ENCODE results near the gene RS1. TPM values are rescaled to one million over a fixed set of nuclear protein-coding genes. Genes with fewer than 3 reads are reported as not detected.

RS1 gene
- total and polyA plus RNA-seq, 2 of the 4 experiments (the other 2 are of a cell fraction): not detected

DNA sequence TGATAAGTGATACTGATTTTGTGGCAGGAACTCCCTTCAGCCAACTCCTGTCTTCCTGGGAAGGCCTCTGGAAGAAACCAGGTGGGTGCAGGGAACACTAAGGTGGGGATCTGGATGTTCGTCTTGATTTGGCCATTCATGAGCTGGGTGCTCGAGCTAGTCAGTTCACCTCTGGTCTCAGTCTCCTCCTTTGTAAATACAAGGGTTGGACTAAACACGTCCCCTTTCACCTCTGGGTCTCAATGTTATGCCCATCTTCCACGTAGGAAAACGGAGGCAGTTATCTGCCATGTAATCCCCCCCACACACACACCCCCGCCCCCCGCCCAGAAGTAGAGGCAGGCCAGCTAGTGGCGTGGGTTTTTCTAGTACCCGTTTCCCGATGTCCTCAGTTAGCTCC is 4.1 kb upstream of the RS1 start:
- Histone ChIP-seq H2AK5ac (ENCODE audit: low read depth, low read length) (no peak overlapping the region), H3K36me3 (ENCODE audit: control insufficient read depth, insufficient read depth, low read length) (no peaks in the 10 kb centered on the region), H3K9me1 (ENCODE audit: insufficient read depth, low read length) (no peaks in the 10 kb centered on the region), H3K18ac (ENCODE audit: low read depth, low read length) (no peak overlapping the region), H3K9ac (ENCODE audit: low read depth, low read length) (no peak overlapping the region), H3K23ac (ENCODE audit: low read depth, low read length) (no peak overlapping the region), H3K4me3 (ENCODE audit: insufficient read depth, low read depth, low read length) (no peak overlapping the region), H2BK20ac (ENCODE audit: low read depth, low read length) (no peak overlapping the region), H3K79me1 (ENCODE audit: low read depth in 1 of 2, low read length in 2 of 2) (no peaks in the 10 kb centered on the region), H4K91ac (ENCODE audit: insufficient read depth, low read depth, low read length) (no peak overlapping the region), H3K27me3 (ENCODE audit: control insufficient read depth, insufficient read depth, low read length) (no peaks in the 10 kb centered on the region), H4K20me1 (ENCODE audit: insufficient read depth, low read length) (no peaks in the 10 kb centered on the region), H3K56ac (ENCODE audit: extremely low read depth, insufficient read depth, low read length) (no peak overlapping the region), H3K27ac (ENCODE audit: insufficient read depth, low read length) (no peak overlapping the region), H2AK9ac (replicated peaks; ENCODE audit: low read depth, low read length, poor library complexity) (no peak overlapping the region), H3K4me1 (ENCODE audit: control insufficient read depth, insufficient read depth, low read length) (no peaks in the 10 kb centered on the region), H3K14ac (replicated peaks; ENCODE audit: low read depth, low read length) (no peak overlapping the region), H3K9me3 (ENCODE audit: control insufficient read depth, insufficient read depth, low read length) (no peaks in the 10 kb centered on the region), H4K8ac (ENCODE audit: low read depth in 2 of 2, low read length in 2 of 2) (no peak overlapping the region), H3K4me2 (ENCODE audit: low read depth, low read length) (no peak overlapping the region), H3K4ac (ENCODE audit: low read depth, low read length) (no peak overlapping the region), H4K5ac (ENCODE audit: low read depth, low read length) (no peak overlapping the region), H2BK15ac (ENCODE audit: low read depth, low read length) (no peak overlapping the region), H2BK120ac (ENCODE audit: low read depth, low read length) (no peak overlapping the region), H2AFZ (replicated peaks; ENCODE audit: low read length, poor library complexity) (no peak overlapping the region), H2BK5ac (ENCODE audit: low read depth, low read length, poor library complexity, severe bottlenecking) (no peak overlapping the region)
- intact Hi-C loops (cut with micrococcal nuclease): loop anchor here (5.0 kb wide), 1 partner anchor 211 kb away; no protein-coding TSS in a partner anchor
- TF ChIP-seq MXI1 (IDR thresholded peaks at IDR 0.05; ENCODE audit: borderline replicate concordance, low read depth, low read length) (no peak), MAFK (IDR thresholded peaks at IDR 0.05; ENCODE audit: low read depth, low read length) (no peak), RAD21 (IDR thresholded peaks at IDR 0.05; ENCODE audit: low read length) (no peak), SMC3 (IDR thresholded peaks at IDR 0.05; ENCODE audit: low read depth, low read length) (no peak), POLR2A (IDR thresholded peaks at IDR 0.05; ENCODE audit: low read depth, low read length) (no peak), RCOR1 (IDR thresholded peaks at IDR 0.05; ENCODE audit: insufficient replicate concordance, low read length) (no peak), FOS (IDR thresholded peaks at IDR 0.05; ENCODE audit: low read depth, low read length) (no peak), RFX5 (IDR thresholded peaks at IDR 0.05; ENCODE audit: low read depth, low read length) (no peak), BHLHE40 (IDR thresholded peaks at IDR 0.05; ENCODE audit: low read depth, low read length) (no peak)
- TF ChIP-seq, protein P1, sequence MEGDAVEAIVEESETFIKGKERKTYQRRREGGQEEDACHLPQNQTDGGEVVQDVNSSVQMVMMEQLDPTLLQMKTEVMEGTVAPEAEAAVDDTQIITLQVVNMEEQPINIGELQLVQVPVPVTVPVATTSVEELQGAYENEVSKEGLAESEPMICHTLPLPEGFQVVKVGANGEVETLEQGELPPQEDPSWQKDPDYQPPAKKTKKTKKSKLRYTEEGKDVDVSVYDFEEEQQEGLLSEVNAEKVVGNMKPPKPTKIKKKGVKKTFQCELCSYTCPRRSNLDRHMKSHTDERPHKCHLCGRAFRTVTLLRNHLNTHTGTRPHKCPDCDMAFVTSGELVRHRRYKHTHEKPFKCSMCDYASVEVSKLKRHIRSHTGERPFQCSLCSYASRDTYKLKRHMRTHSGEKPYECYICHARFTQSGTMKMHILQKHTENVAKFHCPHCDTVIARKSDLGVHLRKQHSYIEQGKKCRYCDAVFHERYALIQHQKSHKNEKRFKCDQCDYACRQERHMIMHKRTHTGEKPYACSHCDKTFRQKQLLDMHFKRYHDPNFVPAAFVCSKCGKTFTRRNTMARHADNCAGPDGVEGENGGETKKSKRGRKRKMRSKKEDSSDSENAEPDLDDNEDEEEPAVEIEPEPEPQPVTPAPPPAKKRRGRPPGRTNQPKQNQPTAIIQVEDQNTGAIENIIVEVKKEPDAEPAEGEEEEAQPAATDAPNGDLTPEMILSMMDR (conservative IDR thresholded peaks at IDR 0.05; ENCODE audit: low read depth, low read length): no peak
- CTCF ChIA-PET: interaction anchor here (0.7 kb wide), 1 partner anchor 25 kb away, joined by 3 read pairs; no protein-coding TSS in a partner anchor
- POLR2A ChIA-PET (ENCODE audit: unreplicated experiment): no interaction called here
- 100% methylated on average over 1 of the region's 10 CpGs; no CpG with 5 or more reads in 1 of the 2 experiments for WGBS, 2 experiments (ENCODE audit: extremely low coverage in 2 of 2, insufficient read length in 1 of 2)
- ATAC-seq (ENCODE audit: low read depth): no peak
- dilution Hi-C loops (cut with HindIII; ENCODE audit: low sequenced_read_pairs, unreplicated experiment): no loop called here
- no peak for DNase-seq
- BruUV-seq (replicated peaks): no TSS peak
- in situ Hi-C loops (cut with MboI; ENCODE audit: low sequenced_read_pairs): no loop called here

All from IMR-90 (cell line).